Measurements from ENCODE around the gene GPR26.

GPR26 gene

DNA sequence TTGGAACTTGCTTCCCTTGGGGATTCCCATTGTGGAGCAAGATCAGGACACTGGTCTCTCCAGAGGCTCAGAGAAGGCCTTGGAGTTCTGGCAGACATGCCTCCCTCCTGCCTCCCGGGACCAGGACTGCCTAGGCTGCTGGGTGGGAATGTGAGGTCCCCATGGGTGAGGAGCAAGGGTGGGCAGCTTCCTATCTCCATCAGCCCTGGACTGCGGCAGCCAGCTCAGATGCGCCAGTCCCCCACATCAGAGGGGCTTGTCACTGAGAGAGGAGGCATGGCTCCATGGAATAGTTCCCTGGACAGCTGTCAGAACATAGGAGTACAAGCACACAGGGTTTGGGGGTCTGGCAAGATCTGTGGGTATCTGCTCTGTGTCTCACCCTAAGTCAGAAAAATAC lies 17.3 kb downstream of the GPR26 start:
- H3K9ac ChIP-seq (ENCODE audit: low read depth, low read length), result no peak overlapping the region
- no peaks in the 10 kb centered on the region for H3K9me3 ChIP-seq (ENCODE audit: insufficient read depth, low read length, severe bottlenecking)
- no peak overlapping the region for H2AFZ ChIP-seq (ENCODE audit: low read depth, low read length)
- H3K79me2 ChIP-seq (ENCODE audit: insufficient read depth, low read length), result no peaks in the 10 kb centered on the region
- H3K27me3 ChIP-seq (ENCODE audit: insufficient read depth, low read length, poor library complexity), result no peaks in the 10 kb centered on the region
- H3K4me3 ChIP-seq (ENCODE audit: low read depth in 1 of 2, low read length in 2 of 2), result no peak overlapping the region
- no peak for TF ChIP-seq EZH2 (IDR thresholded peaks at IDR 0.05; ENCODE audit: borderline replicate concordance, low read depth, low read length, severe bottlenecking)
- TF ChIP-seq, protein P1, sequence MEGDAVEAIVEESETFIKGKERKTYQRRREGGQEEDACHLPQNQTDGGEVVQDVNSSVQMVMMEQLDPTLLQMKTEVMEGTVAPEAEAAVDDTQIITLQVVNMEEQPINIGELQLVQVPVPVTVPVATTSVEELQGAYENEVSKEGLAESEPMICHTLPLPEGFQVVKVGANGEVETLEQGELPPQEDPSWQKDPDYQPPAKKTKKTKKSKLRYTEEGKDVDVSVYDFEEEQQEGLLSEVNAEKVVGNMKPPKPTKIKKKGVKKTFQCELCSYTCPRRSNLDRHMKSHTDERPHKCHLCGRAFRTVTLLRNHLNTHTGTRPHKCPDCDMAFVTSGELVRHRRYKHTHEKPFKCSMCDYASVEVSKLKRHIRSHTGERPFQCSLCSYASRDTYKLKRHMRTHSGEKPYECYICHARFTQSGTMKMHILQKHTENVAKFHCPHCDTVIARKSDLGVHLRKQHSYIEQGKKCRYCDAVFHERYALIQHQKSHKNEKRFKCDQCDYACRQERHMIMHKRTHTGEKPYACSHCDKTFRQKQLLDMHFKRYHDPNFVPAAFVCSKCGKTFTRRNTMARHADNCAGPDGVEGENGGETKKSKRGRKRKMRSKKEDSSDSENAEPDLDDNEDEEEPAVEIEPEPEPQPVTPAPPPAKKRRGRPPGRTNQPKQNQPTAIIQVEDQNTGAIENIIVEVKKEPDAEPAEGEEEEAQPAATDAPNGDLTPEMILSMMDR (IDR thresholded peaks at IDR 0.05; ENCODE audit: borderline replicate concordance, extremely low read depth, low read length, poor library complexity, severe bottlenecking), result no peak
- H3K36me3 ChIP-seq (ENCODE audit: insufficient read depth, low read length), result no peaks in the 10 kb centered on the region
- H3K4me2 ChIP-seq (ENCODE audit: insufficient read depth, low read length), result no peak overlapping the region
- no peaks in the 10 kb centered on the region; the same call in 1 of the 2 replicates for H4K20me1 ChIP-seq (ENCODE audit: insufficient read depth, low read length)
- H3K4me1 ChIP-seq (ENCODE audit: insufficient read depth, low read length), result no peaks in the 10 kb centered on the region; the same call in 1 of the 2 replicates
- ATAC-seq (ENCODE audit: insufficient read depth, low read depth) (no peak), DNase-seq (no peak)
- no peak overlapping the region for H3K27ac ChIP-seq (ENCODE audit: low read length)

DNA sequence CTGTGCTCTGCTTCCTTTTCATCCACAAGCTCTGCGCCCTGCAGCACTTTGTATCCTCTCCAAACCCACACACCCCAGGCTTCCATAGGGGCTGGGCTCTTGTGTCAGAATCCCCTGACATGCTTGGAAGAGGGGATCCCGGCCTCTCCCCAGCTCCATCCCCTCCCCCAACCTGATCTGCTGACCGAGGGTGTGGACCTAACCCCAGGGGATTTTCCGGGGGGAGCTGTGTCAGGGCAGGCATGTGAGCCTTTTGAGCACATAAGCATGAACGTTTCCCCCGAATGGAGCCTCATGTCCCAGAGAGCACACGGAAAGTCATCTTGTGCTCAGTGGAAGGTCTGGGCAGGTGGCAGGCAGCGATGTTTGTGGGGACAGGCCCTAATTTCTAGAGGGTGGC lies 17.7 kb downstream of the GPR26 start:
- no peak overlapping the region for H3K9ac ChIP-seq (ENCODE audit: low read depth, low read length)

DNA sequence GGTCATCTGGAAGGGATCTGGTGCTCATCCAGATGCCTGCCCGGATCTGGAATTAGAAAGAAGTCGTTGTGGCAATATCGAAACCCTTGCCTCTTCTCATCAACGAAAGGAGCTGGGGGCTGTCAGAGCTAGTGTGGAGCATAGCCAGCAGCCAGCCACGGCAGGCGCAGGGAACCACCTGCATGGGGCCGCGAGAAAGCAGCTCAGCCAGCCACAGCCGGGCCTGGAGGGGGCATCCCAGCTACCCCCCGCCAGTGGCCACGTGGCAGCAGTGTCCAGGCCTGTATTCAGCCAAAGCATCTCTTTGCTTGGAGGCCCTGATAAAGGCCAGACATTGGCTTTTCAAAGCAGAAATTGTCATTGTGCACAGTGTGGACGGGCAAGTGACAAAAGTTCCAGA lies 19.1 kb downstream of the GPR26 start:
- no peaks in the 10 kb centered on the region; the same call in 1 of the 2 replicates for H3K4me1 ChIP-seq (ENCODE audit: insufficient read depth, low read length)
- no peaks in the 10 kb centered on the region for H3K9me3 ChIP-seq (ENCODE audit: insufficient read depth, low read length, severe bottlenecking)
- no peak for TF ChIP-seq EZH2 (IDR thresholded peaks at IDR 0.05; ENCODE audit: borderline replicate concordance, low read depth, low read length, severe bottlenecking)
- TF ChIP-seq, protein P1 (IDR thresholded peaks at IDR 0.05; ENCODE audit: borderline replicate concordance, extremely low read depth, low read length, poor library complexity, severe bottlenecking), result no peak
- ATAC-seq (ENCODE audit: insufficient read depth, low read depth) (no peak), DNase-seq (no peak)
- no peaks in the 10 kb centered on the region for H3K79me2 ChIP-seq (ENCODE audit: insufficient read depth, low read length)
- no peak overlapping the region for H3K9ac ChIP-seq (ENCODE audit: low read depth, low read length)
- no peaks in the 10 kb centered on the region for H3K36me3 ChIP-seq (ENCODE audit: insufficient read depth, low read length)
- H2AFZ ChIP-seq (ENCODE audit: low read depth, low read length), result no peak overlapping the region
- no peak overlapping the region for H3K4me2 ChIP-seq (ENCODE audit: insufficient read depth, low read length)
- H3K27me3 ChIP-seq (ENCODE audit: insufficient read depth, low read length, poor library complexity), result no peaks in the 10 kb centered on the region
- H3K4me3 ChIP-seq (ENCODE audit: low read depth in 1 of 2, low read length in 2 of 2), result no peak overlapping the region
- H3K27ac ChIP-seq (ENCODE audit: low read length), result no peak overlapping the region
- H4K20me1 ChIP-seq (ENCODE audit: insufficient read depth, low read length), result no peaks in the 10 kb centered on the region

More for the DNA sequence above, 17.7 kb downstream of the GPR26 start:
- Histone ChIP-seq H3K9me3 (ENCODE audit: insufficient read depth, low read length, severe bottlenecking) (no peaks in the 10 kb centered on the region), H3K4me2 (ENCODE audit: insufficient read depth, low read length) (no peak overlapping the region), H3K79me2 (ENCODE audit: insufficient read depth, low read length) (no peaks in the 10 kb centered on the region), H3K4me3 (ENCODE audit: low read depth in 1 of 2, low read length in 2 of 2) (no peak overlapping the region), H2AFZ (ENCODE audit: low read depth, low read length) (no peak overlapping the region), H3K27ac (ENCODE audit: low read length) (no peak overlapping the region), H3K4me1 (ENCODE audit: insufficient read depth, low read length) (no peaks in the 10 kb centered on the region; the same call in 1 of the 2 replicates), H3K27me3 (ENCODE audit: insufficient read depth, low read length, poor library complexity) (no peaks in the 10 kb centered on the region), H3K36me3 (ENCODE audit: insufficient read depth, low read length) (no peaks in the 10 kb centered on the region), H4K20me1 (ENCODE audit: insufficient read depth, low read length) (no peaks in the 10 kb centered on the region; the same call in 1 of the 2 replicates)
- DNase-seq (no peak), ATAC-seq (ENCODE audit: insufficient read depth, low read depth) (no peak)
- TF ChIP-seq, protein P1 (IDR thresholded peaks at IDR 0.05; ENCODE audit: borderline replicate concordance, extremely low read depth, low read length, poor library complexity, severe bottlenecking), result no peak
- no peak for TF ChIP-seq EZH2 (IDR thresholded peaks at IDR 0.05; ENCODE audit: borderline replicate concordance, low read depth, low read length, severe bottlenecking)

DNA sequence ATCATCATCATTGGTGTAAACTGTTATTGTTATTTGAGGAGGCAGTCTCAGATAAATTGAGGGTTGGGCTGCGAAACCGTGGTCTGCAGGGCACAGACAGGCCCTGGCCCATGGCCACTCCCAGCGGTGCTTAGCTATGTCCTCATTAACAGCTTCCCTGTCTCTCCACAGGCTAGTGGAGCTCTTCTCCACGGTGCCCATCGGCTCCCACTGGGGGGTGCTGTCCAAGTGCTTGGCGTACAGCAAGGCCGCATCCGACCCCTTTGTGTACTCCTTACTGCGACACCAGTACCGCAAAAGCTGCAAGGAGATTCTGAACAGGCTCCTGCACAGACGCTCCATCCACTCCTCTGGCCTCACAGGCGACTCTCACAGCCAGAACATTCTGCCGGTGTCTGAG lies 21.6 kb downstream of the GPR26 start:
- H3K9me3 ChIP-seq (ENCODE audit: insufficient read depth, low read length, severe bottlenecking), result no peaks in the 10 kb centered on the region
- no peak for ATAC-seq (ENCODE audit: insufficient read depth, low read depth)
- H3K27me3 ChIP-seq (ENCODE audit: insufficient read depth, low read length, poor library complexity), result no peaks in the 10 kb centered on the region
- TF ChIP-seq EZH2 (IDR thresholded peaks at IDR 0.05; ENCODE audit: borderline replicate concordance, low read depth, low read length, severe bottlenecking), result no peak
- TF ChIP-seq, protein P1 (IDR thresholded peaks at IDR 0.05; ENCODE audit: borderline replicate concordance, extremely low read depth, low read length, poor library complexity, severe bottlenecking), result no peak
- H3K79me2 ChIP-seq (ENCODE audit: insufficient read depth, low read length), result no peaks in the 10 kb centered on the region
- H3K27ac ChIP-seq (ENCODE audit: low read length), result no peak overlapping the region
- H3K4me3 ChIP-seq (ENCODE audit: low read depth in 1 of 2, low read length in 2 of 2), result no peak overlapping the region
- H3K4me1 ChIP-seq (ENCODE audit: insufficient read depth, low read length), result no peaks in the 10 kb centered on the region; the same call in 1 of the 2 replicates
- no peak overlapping the region for H3K4me2 ChIP-seq (ENCODE audit: insufficient read depth, low read length)
- H4K20me1 ChIP-seq (ENCODE audit: insufficient read depth, low read length), result no peaks in the 10 kb centered on the region
- H3K9ac ChIP-seq (ENCODE audit: low read depth, low read length), result no peak overlapping the region
- no peak overlapping the region for H2AFZ ChIP-seq (ENCODE audit: low read depth, low read length)
- DNase-seq, result no peak
- no peaks in the 10 kb centered on the region for H3K36me3 ChIP-seq (ENCODE audit: insufficient read depth, low read length)
